Subcutaneous abdominal adipose tissue (tissue), 5 donors: ENCODE results near the gene CHMP5.

ENCODE experiments used
- H3K27ac ChIP-seq: one replicate; pipeline ENCODE4 v1.7.0; 2013; ENCODE audit warnings: low read depth, mild to moderate bottlenecking, inconsistent platforms, low read length, moderate library complexity
- H3K27me3 ChIP-seq, 5 donors: one replicate each; pipeline ENCODE4 v1.7.0; 2013; ENCODE audit warnings: low read length in 5 of 5, inconsistent platforms in 1 of 5; ENCODE audit not compliant: control insufficient read depth in 5 of 5, insufficient read depth in 4 of 5
- H3K36me3 ChIP-seq, 5 donors: one replicate each; pipeline ENCODE4 v1.7.0; 2013; ENCODE audit warnings: low read length in 5 of 5; ENCODE audit not compliant: control insufficient read depth in 5 of 5, insufficient read depth in 5 of 5
- H3K4me1 ChIP-seq, 5 donors: one replicate each; pipeline ENCODE4 v1.7.0; 2013; ENCODE audit warnings: low read length in 5 of 5, mild to moderate bottlenecking in 3 of 5, moderate library complexity in 1 of 5; ENCODE audit not compliant: control insufficient read depth in 5 of 5, insufficient read depth in 5 of 5
- H3K4me3 ChIP-seq, 5 donors: one replicate each; pipeline ENCODE4 v1.7.0; 2013; ENCODE audit warnings: low read length in 5 of 5, low read depth in 1 of 5
- H3K9ac ChIP-seq, 5 donors: one replicate each; pipeline ENCODE4 v1.7.0; 2013; ENCODE audit warnings: low read length in 5 of 5, mild to moderate bottlenecking in 4 of 5, moderate library complexity in 3 of 5
- H3K9me3 ChIP-seq, 5 donors: one replicate each; pipeline ENCODE4 v1.7.0; 2013; ENCODE audit warnings: low read length in 5 of 5; ENCODE audit not compliant: control insufficient read depth in 5 of 5
- donor health status: healthy.
- donor health status: healthy.
- donor health status: healthy.
- donor health status: healthy.
- donor health status: healthy.

The CHMP5 gene

GRCh38 chr9:33229359-33230114 is 35.3 kb upstream of the CHMP5 start:
- Histone ChIP-seq H3K27me3 (no peaks in the 10 kb centered on the region), H3K4me1 (peaks cover 0 to 5% (median 4%) of the 10 kb centered on the region in 5 donors), H3K9me3 (no peaks in the 10 kb centered on the region), H3K36me3 (no peaks in the 10 kb centered on the region), H3K4me3 (no peak overlapping the region), H3K27ac (no peak overlapping the region), H3K9ac (no peak overlapping the region)

GRCh38 chr9:33230756-33231622 is 33.9 kb upstream of the CHMP5 start:
- Histone ChIP-seq H3K27ac (no peak overlapping the region), H3K4me3 (no peak overlapping the region), H3K36me3 (no peaks in the 10 kb centered on the region), H3K4me1 (peaks cover 0 to 2% (median 0%) of the 10 kb centered on the region in 5 donors), H3K27me3 (peaks cover 0 to 3% (median 0%) of the 10 kb centered on the region in 5 donors), H3K9me3 (no peaks in the 10 kb centered on the region), H3K9ac (no peak overlapping the region)

- Histone ChIP-seq H3K27ac (no peak overlapping the region), H3K36me3 (no peaks in the 10 kb centered on the region), H3K9me3 (no peaks in the 10 kb centered on the region), H3K4me3 (no peak overlapping the region), H3K4me1 (no peaks in the 10 kb centered on the region), H3K27me3 (peaks cover 0 to 5% (median 0%) of the 10 kb centered on the region in 5 donors), H3K9ac (no peak overlapping the region)
These were observed 33.3 kb upstream of the CHMP5 start for GRCh38 chr9:33231623-33231942.

GRCh38 chr9:33232815-33233214 is 32.0 kb upstream of the CHMP5 start:
- no peak overlapping the region for H3K9ac ChIP-seq
- H3K27me3 ChIP-seq: peaks cover 0 to 5% (median 0%) of the 10 kb centered on the region in 5 donors
- no peaks in the 10 kb centered on the region for H3K4me1 ChIP-seq
- H3K36me3 ChIP-seq: no peaks in the 10 kb centered on the region
- H3K27ac ChIP-seq: no peak overlapping the region
- H3K9me3 ChIP-seq: no peaks in the 10 kb centered on the region
- H3K4me3 ChIP-seq: no peak overlapping the region

GRCh38 chr9:33233626-33234342 is 31.1 kb upstream of the CHMP5 start:
- Histone ChIP-seq H3K4me1 (no peaks in the 10 kb centered on the region), H3K36me3 (no peaks in the 10 kb centered on the region), H3K4me3 (no peak overlapping the region), H3K9me3 (no peaks in the 10 kb centered on the region), H3K9ac (no peak overlapping the region), H3K27ac (no peak overlapping the region), H3K27me3 (peaks cover 0 to 5% (median 0%) of the 10 kb centered on the region in 5 donors)

GRCh38 chr9:33234511-33235467 is 30.1 kb upstream of the CHMP5 start:
- Histone ChIP-seq H3K27ac (no peak overlapping the region), H3K4me3 (no peak overlapping the region), H3K9ac (no peak overlapping the region), H3K27me3 (peaks cover 0 to 5% (median 0%) of the 10 kb centered on the region in 5 donors), H3K9me3 (no peaks in the 10 kb centered on the region), H3K36me3 (no peaks in the 10 kb centered on the region), H3K4me1 (peaks cover 0 to 5% (median 0%) of the 10 kb centered on the region in 5 donors)

- Histone ChIP-seq H3K4me1 (peaks cover 0 to 9% (median 0%) of the 10 kb centered on the region in 5 donors), H3K36me3 (no peaks in the 10 kb centered on the region), H3K27me3 (peaks cover 0 to 5% (median 3%) of the 10 kb centered on the region in 5 donors), H3K9ac (no peak overlapping the region), H3K27ac (no peak overlapping the region), H3K9me3 (no peaks in the 10 kb centered on the region), H3K4me3 (no peak overlapping the region)
These were observed 28.3 kb upstream of the CHMP5 start for GRCh38 chr9:33236571-33236970.

GRCh38 chr9:33239921-33240320 is 24.9 kb upstream of the CHMP5 start, which contains the start of gene SPINK4:
Gene SPINK4, plus strand, starts transcription at chr9:33240167. Its CDS starts 42 bp downstream, at chr9:33240209.
- Histone ChIP-seq H3K36me3 (no peaks in the 10 kb centered on the region), H3K9me3 (no peaks in the 10 kb centered on the region), H3K4me3 (no peak within 1 kb of the TSS), H3K4me1 (peaks cover 0 to 9% (median 0%) of the 10 kb centered on the region in 5 donors), H3K27ac (no peak within 1 kb of the TSS), H3K9ac (no peak within 1 kb of the TSS), H3K27me3 (peaks cover 0 to 5% (median 3%) of the 10 kb centered on the region in 5 donors)

GRCh38 chr9:33241298-33241697 is 23.6 kb upstream of the CHMP5 start:
- Histone ChIP-seq H3K9ac (no peak overlapping the region), H3K36me3 (no peaks in the 10 kb centered on the region), H3K27ac (no peak overlapping the region), H3K4me3 (no peak overlapping the region), H3K27me3 (peaks cover 0 to 4% (median 0%) of the 10 kb centered on the region in 5 donors), H3K4me1 (peaks cover 0 to 9% (median 0%) of the 10 kb centered on the region in 5 donors), H3K9me3 (no peaks in the 10 kb centered on the region)
